Brain microvascular endothelial cell (primary cell): ENCODE data around the gene HERC3.

Source experiments
- DNase-seq: peaks from one replicate; pipeline ENCODE4 v3.0.0-alpha.2; 2020
- H3K27ac ChIP-seq: fragments of 250-450 bp; sonication (Bioruptor Pico); 2 replicates; pipeline ENCODE4 v1.5.1; 2020; ENCODE audit warnings: mild to moderate bottlenecking, moderate library complexity
- H3K27me3 ChIP-seq: fragments of 250-450 bp; sonication (Bioruptor Pico); replicated peaks from 2 replicates; pipeline ENCODE4 v1.5.1; 2020; ENCODE audit warnings: mild to moderate bottlenecking
- H3K36me3 ChIP-seq: fragments of 250-450 bp; sonication (Bioruptor Pico); replicated peaks from 2 replicates; pipeline ENCODE4 v1.5.1; 2020; ENCODE audit warnings: mild to moderate bottlenecking
- H3K4me3 ChIP-seq: 2 replicates; pipeline ENCODE4 v1.5.1; 2011; ENCODE audit warnings: low read depth, mild to moderate bottlenecking, control low read depth, low read length, moderate library complexity
- in situ Hi-C: cut with HindIII; loops from 2 replicates; pipeline ENCODE4 v1.10.0; 2017; ENCODE audit warnings: low sequenced_read_pairs, low pct_ligation_motif_present
- TF ChIP-seq, protein P1 (sequence below): IDR thresholded peaks from 2 replicates; pipeline ENCODE4 v1.5.1; 2011; ENCODE audit warnings: low read depth, mild to moderate bottlenecking, moderate library complexity, low read length, control low read depth, inconsistent platforms; ENCODE audit errors: missing control alignments

The HERC3 gene

DNA sequence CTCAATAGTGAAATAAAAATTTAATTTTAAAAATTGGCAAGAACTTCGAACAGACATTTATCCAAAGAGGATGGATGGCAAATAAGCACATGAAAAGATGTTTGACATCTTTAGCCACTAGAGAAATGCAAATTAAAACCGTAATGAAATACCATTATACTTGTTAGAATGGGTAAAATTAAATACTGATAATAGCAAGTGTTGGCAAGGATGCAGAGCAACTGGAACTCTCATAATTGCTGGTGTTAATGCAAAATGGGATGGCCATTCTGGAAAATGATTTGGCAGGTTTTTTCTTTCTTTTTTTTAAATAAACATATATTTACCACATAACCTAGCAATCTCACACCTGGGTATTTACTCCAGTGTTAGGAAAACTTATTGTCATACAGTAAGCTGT lies 51.7 kb downstream of the HERC3 start:
- TF ChIP-seq, protein P1, sequence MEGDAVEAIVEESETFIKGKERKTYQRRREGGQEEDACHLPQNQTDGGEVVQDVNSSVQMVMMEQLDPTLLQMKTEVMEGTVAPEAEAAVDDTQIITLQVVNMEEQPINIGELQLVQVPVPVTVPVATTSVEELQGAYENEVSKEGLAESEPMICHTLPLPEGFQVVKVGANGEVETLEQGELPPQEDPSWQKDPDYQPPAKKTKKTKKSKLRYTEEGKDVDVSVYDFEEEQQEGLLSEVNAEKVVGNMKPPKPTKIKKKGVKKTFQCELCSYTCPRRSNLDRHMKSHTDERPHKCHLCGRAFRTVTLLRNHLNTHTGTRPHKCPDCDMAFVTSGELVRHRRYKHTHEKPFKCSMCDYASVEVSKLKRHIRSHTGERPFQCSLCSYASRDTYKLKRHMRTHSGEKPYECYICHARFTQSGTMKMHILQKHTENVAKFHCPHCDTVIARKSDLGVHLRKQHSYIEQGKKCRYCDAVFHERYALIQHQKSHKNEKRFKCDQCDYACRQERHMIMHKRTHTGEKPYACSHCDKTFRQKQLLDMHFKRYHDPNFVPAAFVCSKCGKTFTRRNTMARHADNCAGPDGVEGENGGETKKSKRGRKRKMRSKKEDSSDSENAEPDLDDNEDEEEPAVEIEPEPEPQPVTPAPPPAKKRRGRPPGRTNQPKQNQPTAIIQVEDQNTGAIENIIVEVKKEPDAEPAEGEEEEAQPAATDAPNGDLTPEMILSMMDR: no peak
- Histone ChIP-seq H3K4me3 (no peak overlapping the region), H3K27ac (no peak overlapping the region), H3K27me3 (no peaks in the 10 kb centered on the region), H3K36me3 (no peaks in the 10 kb centered on the region)
- DNase-seq: no peak
- in situ Hi-C loops: no loop called here

DNA sequence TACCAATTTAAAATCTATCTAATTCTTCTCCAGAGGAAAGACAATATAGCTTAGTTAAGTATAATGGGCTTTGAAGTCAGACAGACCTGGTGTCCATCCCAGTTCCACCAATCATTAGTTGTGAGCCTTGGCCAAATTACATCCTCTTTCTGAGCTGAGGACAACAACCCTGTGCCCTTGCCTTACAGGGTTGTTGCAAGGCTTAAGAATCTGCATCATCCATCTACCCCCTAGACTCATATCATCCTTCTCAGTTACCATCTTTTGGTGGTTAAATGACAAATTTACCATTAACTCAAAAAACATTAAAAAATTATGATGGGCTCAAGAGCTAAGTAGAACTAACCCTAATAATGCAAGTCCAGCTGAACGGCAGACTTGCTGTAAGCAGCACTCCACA lies 53.7 kb downstream of the HERC3 start:
- no peak overlapping the region for H3K27ac ChIP-seq
- no peak for DNase-seq

DNA sequence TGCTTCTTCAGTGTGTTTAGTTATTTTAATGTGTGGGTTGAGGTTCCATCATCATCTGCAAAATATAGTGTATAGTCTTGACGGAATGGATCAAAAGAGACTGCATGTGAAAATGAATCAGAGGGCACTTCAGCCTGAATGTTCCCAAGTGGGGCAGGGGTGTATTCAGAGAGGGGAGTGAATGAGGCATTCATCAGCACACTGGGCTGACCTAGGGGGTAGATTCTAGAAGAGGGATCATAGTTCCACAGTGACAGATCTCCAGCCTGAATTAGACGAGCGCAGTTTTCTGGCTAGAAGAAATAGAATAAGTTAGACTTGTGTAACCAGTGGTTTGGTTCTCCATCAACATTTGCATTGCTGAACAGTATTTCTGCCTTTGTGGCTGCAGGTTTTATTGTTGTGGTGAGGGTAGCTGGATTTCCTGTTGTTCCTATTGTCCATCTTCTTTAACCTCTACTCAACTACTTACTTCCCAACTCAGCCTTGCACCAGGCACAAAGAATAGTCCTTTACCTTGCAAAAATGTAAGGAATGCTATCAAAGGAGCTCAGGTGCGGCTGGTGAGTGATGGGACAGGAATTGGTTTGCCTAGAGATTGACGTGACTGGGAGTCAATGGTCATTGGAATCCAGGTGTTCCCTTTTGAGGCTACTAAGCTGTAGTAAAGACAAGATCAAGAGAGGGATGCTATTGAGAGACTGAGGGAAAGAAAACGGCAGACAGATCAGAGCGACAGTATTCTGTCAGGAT lies 54.4 kb downstream of the HERC3 start:
- Histone ChIP-seq H3K27ac (no peak overlapping the region), H3K4me3 (no peak overlapping the region), H3K36me3 (no peaks in the 10 kb centered on the region), H3K27me3 (no peaks in the 10 kb centered on the region)
- in situ Hi-C loops: no loop called here
- TF ChIP-seq, protein P1: no peak
- DNase-seq: no peak

More for the DNA sequence above, 53.7 kb downstream of the HERC3 start:
- no peaks in the 10 kb centered on the region for H3K27me3 ChIP-seq
- in situ Hi-C loops: no loop called here
- H3K4me3 ChIP-seq: no peak overlapping the region
- TF ChIP-seq, protein P1: no peak
- no peaks in the 10 kb centered on the region for H3K36me3 ChIP-seq

DNA sequence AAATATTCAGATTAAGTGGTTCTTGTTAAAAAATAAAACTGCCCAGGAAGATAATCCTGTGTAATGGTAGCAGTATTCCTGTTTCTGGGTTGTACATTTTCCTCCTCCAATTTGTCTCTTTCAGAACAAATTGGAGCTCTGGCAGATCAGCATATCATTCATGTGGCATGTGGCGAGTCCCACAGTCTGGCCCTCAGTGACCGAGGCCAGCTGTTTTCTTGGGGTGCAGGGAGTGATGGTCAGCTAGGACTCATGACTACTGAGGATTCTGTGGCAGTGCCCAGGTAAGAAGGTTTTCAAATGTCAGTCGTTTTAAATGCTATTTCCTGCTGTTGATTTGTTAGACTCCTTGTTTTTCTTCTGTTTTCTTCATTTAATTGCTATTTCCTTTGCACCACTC lies 57.4 kb downstream of the HERC3 start:
- H3K36me3 ChIP-seq: no peaks in the 10 kb centered on the region
- no peak for DNase-seq
- TF ChIP-seq, protein P1: no peak
- no peak overlapping the region for H3K27ac ChIP-seq
- no peak overlapping the region for H3K4me3 ChIP-seq
- H3K27me3 ChIP-seq: no peaks in the 10 kb centered on the region
- in situ Hi-C loops: no loop called here

DNA sequence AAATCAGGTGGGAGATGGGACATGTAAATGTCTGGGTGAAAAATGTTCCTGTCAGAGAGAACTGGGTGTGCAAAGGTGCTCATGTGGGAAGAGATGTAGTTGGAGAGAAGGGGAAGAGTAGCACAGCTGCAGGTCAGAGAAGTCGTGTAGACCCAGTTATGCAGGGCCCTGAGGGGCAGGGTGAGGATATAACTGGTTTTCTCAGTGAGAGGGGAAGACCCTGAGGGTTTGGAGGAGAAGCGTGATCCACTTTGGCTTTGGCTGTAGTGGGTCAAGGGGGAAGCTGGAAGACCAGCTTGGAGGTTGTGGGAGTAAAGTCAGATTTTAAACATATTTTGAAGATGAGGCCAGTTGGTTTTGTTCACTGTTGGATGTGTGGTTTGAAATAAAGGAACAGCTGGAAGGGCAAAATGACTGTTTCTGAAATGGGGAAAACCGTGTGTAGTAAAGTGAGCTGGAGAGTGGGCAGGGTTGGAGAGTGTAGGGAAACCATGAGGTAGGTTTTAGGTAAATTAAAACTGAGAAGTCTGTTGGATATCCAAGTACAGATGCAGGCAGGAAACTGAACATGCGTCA lies 61.2 kb downstream of the HERC3 start:
- H3K36me3 ChIP-seq: no peaks in the 10 kb centered on the region
- TF ChIP-seq, protein P1: no peak

DNA sequence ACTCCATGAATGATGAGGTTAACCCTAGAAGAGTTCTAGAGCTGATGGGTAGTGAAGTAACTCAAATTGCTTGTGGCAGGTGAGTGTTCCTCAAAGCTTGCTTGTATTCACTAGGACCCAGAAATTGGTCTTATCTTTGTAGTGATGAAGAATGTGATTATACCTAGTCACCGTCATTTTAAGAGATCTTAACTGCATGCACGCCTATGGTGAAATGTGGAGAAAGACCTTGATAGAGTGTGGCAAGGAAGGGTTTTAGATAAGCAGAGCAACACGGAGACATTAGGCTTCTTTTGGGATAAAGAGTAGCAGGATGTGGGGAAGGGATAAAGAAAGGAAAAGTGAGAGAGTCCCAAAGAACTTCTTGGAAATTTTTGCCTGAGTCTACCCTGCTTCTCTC lies 62.9 kb downstream of the HERC3 start:
- no peaks in the 10 kb centered on the region for H3K27me3 ChIP-seq
- no peaks in the 10 kb centered on the region for H3K36me3 ChIP-seq
- no peak for DNase-seq
- H3K4me3 ChIP-seq: no peak overlapping the region
- in situ Hi-C loops: no loop called here
- no peak overlapping the region for H3K27ac ChIP-seq
- TF ChIP-seq, protein P1: no peak

More for the DNA sequence above, 61.2 kb downstream of the HERC3 start:
- Histone ChIP-seq H3K27ac (no peak overlapping the region), H3K27me3 (no peaks in the 10 kb centered on the region), H3K4me3 (no peak overlapping the region)
- in situ Hi-C loops: no loop called here
- no peak for DNase-seq
